Adrenal gland (tissue), 5 donors: ENCODE measurements around the gene ALDH5A1.

Experiments used
- CTCF ChIP-seq, 6 experiments: fragments of 450-650 bp in 4 of 6; fragments of 200-600 bp in 2 of 6; sonication (generic) in 1 of 6; IDR thresholded peaks; 1 replicate in 5 of 6; 2 replicates in 1 of 6; pipeline versions ENCODE4 v1.5.1 to v1.8.0; 2016 to 2021; ENCODE audit warnings: antibody characterized with exemption in 6 of 6, mild to moderate bottlenecking in 2 of 6, moderate library complexity in 1 of 6
- POLR2A ChIP-seq, 2 donors: fragments of 450-650 bp; IDR thresholded peaks; one replicate each; pipeline ENCODE4 v1.6.1; 2017; ENCODE audit warnings: antibody characterized with exemption in 2 of 2, mild to moderate bottlenecking in 2 of 2, moderate library complexity in 1 of 2
- donor health status: DM: no; HTN: no; CAD: no.

- TF ChIP-seq CTCF (IDR thresholded peaks at IDR 0.05) (no peak), POLR2A (IDR thresholded peaks at IDR 0.05) (no peak)
These were observed 50.9 kb downstream of the ALDH5A1 start for GRCh38 chr6:24545691-24546090.
